Measurements from ENCODE around the gene TAOK1.
"Not testable (repeated sequence)": the region's sequence is repeated elsewhere in the genome, so short reads cannot be mapped to it uniquely, and the experiment has no call there.

TAOK1 gene

GRCh38 chr17:29442451-29442850 lies 52.3 kb downstream of the TAOK1 start:
- no peak for DNase-seq (ENCODE audit: extremely low read depth in 1 of 2, low read depth in 1 of 2)

- DNase-seq (ENCODE audit: extremely low read depth in 1 of 2, low read depth in 1 of 2), result no peak
These were observed 53.0 kb downstream of the TAOK1 start for GRCh38 chr17:29443041-29443739.

GRCh38 chr17:29444589-29444988 lies 54.4 kb downstream of the TAOK1 start:
- no peak for DNase-seq (ENCODE audit: extremely low read depth in 1 of 2, low read depth in 1 of 2)

DNA sequence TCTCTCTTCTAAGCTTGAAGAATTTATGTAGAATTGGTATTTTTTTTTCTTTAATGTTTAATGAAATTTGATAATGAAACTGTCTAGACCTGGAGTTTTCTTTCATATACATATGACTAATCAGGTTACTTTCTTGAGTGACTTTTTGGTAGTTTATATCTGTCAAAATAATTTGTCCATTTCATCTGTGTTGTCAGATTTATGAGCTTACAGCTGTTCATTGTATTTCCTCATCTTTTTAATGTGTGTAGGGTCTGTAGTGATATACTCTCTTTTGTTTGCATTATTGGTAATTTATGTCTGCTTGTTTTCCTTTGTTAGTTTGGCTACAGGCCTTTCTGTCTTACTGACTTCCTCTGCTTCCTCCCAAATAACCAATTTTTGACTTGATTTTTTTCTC lies 55.7 kb downstream of the TAOK1 start:
- DNase-seq (ENCODE audit: extremely low read depth in 1 of 2, low read depth in 1 of 2), result no peak

- no peak for DNase-seq (ENCODE audit: extremely low read depth in 1 of 2, low read depth in 1 of 2)
These were observed 59.9 kb downstream of the TAOK1 start for GRCh38 chr17:29449865-29450671.

DNA sequence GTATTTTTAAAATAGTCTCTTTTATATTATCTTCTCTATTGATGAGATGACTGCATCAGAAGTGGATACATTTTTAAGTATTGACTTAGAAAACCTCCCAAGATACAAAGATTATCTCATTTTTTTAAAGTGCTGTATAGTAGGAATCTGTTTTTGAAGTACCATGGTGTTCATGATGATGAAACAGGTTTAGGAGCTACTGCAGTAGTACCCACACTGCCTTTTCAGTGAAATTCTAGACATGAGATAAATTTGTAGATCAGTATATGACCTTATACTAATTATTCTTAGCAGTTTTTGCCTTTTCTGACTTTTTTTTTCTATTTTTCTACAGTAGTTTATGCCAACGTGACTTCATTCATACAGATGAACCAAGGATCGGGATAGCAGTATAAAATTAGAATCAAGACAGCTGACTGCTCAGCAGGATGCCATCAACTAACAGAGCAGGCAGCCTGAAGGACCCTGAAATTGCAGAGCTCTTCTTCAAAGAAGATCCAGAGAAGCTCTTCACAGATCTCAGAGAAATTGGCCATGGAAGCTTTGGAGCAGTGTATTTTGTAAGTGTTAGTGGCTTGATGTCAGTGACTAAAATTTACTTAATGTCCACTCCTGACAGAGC lies 61.1 kb downstream of the TAOK1 start:
- DNase-seq (ENCODE audit: extremely low read depth in 1 of 2, low read depth in 1 of 2), result no peak

- DNase-seq (ENCODE audit: extremely low read depth in 1 of 2, low read depth in 1 of 2), result no peak
These were observed 67.9 kb downstream of the TAOK1 start for GRCh38 chr17:29458066-29458465.

DNA sequence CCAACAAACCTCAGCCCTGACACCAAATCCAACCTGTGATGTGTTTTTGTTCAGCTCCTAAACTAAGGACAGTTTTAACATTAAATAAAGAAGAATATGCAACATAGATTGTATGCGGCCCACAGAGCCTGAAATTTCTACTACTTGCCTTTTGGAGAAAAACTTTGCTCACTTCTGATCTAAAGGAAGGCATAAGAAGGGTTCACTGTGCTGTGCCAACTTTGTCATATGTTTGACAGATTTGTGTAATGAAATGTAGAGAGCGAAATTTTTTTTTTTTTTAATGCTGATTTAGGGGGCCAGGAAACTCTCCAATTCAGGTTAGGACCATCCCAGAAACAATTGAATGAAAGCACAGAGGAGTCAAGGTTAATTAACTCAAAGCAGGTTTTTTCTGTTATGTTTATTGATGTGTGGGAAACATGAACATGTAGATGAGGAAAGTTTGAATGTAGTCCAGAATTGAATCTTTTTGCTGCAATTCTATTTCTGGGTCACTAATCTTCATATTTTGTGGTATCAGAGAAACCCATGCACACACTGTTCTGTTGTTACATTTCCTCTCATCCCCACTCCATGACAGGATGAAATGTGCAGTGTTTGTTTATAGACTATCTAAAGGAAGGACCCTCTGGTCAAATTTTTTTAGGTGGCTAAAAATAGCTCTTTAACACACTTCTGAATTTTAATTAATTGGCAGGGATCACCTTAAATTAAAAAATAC lies 71.5 kb downstream of the TAOK1 start:
- DNase-seq (ENCODE audit: extremely low read depth in 1 of 2, low read depth in 1 of 2), result no peak

- DNase-seq (ENCODE audit: extremely low read depth in 1 of 2, low read depth in 1 of 2), result no peak
These were observed 79.1 kb downstream of the TAOK1 start for GRCh38 chr17:29469276-29469675.

GRCh38 chr17:29473437-29473836 lies 83.3 kb downstream of the TAOK1 start:
- DNase-seq (ENCODE audit: extremely low read depth in 1 of 2, low read depth in 1 of 2), result not testable (repeated sequence)

DNA sequence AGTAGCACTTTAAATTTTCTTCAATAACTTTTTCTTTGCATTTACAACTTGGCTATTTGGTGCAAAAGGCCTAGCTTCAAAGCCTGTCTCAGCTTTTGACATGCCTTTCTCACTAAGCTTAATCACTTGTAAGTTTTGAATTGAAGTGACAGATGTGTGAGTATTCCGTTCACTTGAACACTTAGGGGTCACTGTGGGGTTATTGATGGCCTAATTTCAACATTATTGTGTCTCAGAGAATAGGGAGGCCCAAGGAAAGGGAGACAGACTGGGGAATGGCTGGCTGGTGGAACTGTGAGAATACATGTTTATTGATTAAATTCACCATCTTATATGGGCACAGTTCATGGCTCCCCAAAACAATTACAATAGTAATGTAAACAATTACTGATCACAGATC lies 84.1 kb downstream of the TAOK1 start:
- no peak for DNase-seq (ENCODE audit: extremely low read depth in 1 of 2, low read depth in 1 of 2)

GRCh38 chr17:29475891-29476290 lies 85.7 kb downstream of the TAOK1 start:
- no peak for DNase-seq (ENCODE audit: extremely low read depth in 1 of 2, low read depth in 1 of 2)

DNA sequence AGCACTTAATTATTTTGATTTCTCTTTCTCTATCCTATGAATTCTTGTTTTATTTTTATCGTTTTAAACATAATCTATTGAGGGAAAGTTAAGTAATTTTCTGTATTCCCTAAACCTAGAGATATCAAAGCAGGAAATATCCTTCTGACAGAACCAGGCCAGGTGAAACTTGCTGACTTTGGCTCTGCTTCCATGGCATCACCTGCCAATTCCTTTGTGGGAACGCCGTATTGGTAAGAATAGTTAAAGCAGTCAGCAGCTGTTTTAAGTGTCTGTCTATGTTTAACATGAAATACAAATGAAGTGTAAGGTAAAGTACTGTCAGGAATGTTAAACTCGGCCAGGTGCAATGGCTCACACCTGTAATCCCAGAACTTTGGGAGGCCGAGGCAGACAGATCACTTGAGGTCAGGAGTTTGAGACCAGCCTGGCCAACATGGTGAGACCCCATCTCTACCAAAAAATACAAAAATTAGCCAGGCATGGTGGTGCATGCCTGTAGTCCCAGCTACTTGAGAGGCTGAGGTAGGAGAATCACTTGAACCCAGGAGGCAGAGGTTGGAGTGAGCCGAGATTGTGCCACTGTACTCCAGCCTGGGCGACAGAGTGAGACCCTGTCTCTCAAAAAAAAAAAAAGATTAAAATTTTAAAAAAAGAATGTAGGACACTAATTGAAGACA lies 90.2 kb downstream of the TAOK1 start:
- DNase-seq (ENCODE audit: extremely low read depth in 1 of 2, low read depth in 1 of 2), result not testable (repeated sequence)

GRCh38 chr17:29483503-29483902 lies 93.3 kb downstream of the TAOK1 start:
- no peak for DNase-seq (ENCODE audit: extremely low read depth in 1 of 2, low read depth in 1 of 2)

GRCh38 chr17:29495011-29495410 lies 104.8 kb downstream of the TAOK1 start:
- DNase-seq (ENCODE audit: extremely low read depth in 1 of 2, low read depth in 1 of 2), result no peak

GRCh38 chr17:29504711-29505110 lies 114.5 kb downstream of the TAOK1 start:
- DNase-seq (ENCODE audit: extremely low read depth in 1 of 2, low read depth in 1 of 2), result no peak

DNA sequence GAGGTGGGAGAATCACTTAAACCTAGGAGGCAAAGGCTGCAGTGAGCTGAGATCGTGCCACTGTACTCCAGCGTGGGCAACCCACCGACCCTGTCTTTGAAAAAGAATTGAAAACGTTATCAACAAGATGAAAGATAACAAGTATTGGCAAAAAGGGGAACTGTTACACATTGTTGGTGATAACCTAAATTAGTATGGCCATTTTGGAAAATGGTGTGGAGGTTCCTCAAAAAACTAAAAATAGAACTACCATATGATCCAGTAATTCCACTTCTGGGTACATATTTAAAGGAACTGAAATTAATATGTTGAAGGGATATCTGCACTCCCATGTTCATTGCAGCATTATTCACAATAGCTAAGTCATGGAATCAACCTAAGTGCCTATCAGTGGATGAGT lies 115.7 kb downstream of the TAOK1 start:
- DNase-seq (ENCODE audit: extremely low read depth in 1 of 2, low read depth in 1 of 2), result no peak

GRCh38 chr17:29510953-29511352 lies 120.8 kb downstream of the TAOK1 start:
- DNase-seq (ENCODE audit: extremely low read depth in 1 of 2, low read depth in 1 of 2), result no peak

GRCh38 chr17:29514792-29515191 lies 124.6 kb downstream of the TAOK1 start:
- DNase-seq (ENCODE audit: extremely low read depth in 1 of 2, low read depth in 1 of 2), result no peak

DNA sequence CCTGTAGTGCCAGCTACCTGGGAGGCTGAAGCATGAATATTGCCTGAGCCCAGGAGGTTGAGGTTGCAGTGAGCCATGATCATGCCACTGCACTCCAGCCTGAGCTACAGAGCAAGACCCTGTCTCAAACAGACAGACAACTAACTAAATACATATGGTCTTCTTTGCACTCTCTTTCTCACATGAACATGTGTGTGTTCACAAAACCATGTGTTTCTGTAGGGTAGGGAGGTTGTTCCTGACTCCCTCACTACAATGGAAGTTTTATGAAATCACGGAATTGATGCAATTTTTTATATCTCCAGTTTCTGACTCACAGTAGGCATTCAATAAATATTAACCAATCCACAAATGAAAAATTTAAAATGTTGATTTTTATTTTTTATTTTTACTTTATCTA lies 128.2 kb downstream of the TAOK1 start:
- DNase-seq (ENCODE audit: extremely low read depth in 1 of 2, low read depth in 1 of 2), result no peak

GRCh38 chr17:29524692-29525091 lies 134.5 kb downstream of the TAOK1 start:
- DNase-seq (ENCODE audit: extremely low read depth in 1 of 2, low read depth in 1 of 2), result no peak

All from activated CD8-positive, alpha-beta memory T cell treated with anti-CD3 and anti-CD28 coated beads for 1 hour (primary cell).